GM18873 (cell line): Measurements from ENCODE around the gene CTDSPL.

Experiments used
- ATAC-seq: cut with Tn5 transposase; IDR thresholded peaks from one replicate; pipeline ENCODE4 v1.9.1; 2021; ENCODE audit warnings: mild to moderate bottlenecking, moderate library complexity, moderate number of reproducible peaks; ENCODE audit not compliant: unreplicated experiment, low FRiP score

Gene CTDSPL

GRCh38 chr3:38008971-38009580 is 147.4 kb downstream of the CTDSPL start:
- no peak for ATAC-seq

- ATAC-seq = no peak
Observed at GRCh38 chr3:38009807-38010591, 148.3 kb downstream of the CTDSPL start.

GRCh38 chr3:38011111-38011510 is 149.4 kb downstream of the CTDSPL start:
- ATAC-seq = no peak

- no peak for ATAC-seq
Observed at GRCh38 chr3:38015485-38015884, 153.8 kb downstream of the CTDSPL start.

- no peak for ATAC-seq
Observed at GRCh38 chr3:38015984-38016383, 154.3 kb downstream of the CTDSPL start.

GRCh38 chr3:38016410-38016809 is 154.7 kb downstream of the CTDSPL start:
- ATAC-seq = no peak

GRCh38 chr3:38016847-38017444 is 155.3 kb downstream of the CTDSPL start:
- no peak for ATAC-seq

GRCh38 chr3:38017445-38018295 is 156.0 kb downstream of the CTDSPL start:
- no peak for ATAC-seq

GRCh38 chr3:38018296-38019266 is 156.9 kb downstream of the CTDSPL start:
- ATAC-seq = no peak

GRCh38 chr3:38019658-38020341 is 158.1 kb downstream of the CTDSPL start:
- ATAC-seq = no peak

GRCh38 chr3:38020342-38020726 is 158.7 kb downstream of the CTDSPL start:
- ATAC-seq = no peak

GRCh38 chr3:38021196-38021595 is 159.5 kb downstream of the CTDSPL start:
- ATAC-seq = no peak

GRCh38 chr3:38022301-38022700 is 160.6 kb downstream of the CTDSPL start:
- no peak for ATAC-seq

GRCh38 chr3:38022896-38023709 is 161.4 kb downstream of the CTDSPL start:
- no peak for ATAC-seq

GRCh38 chr3:38026856-38027255 is 165.2 kb downstream of the CTDSPL start:
- no peak for ATAC-seq

GRCh38 chr3:38027466-38028465 is 166.1 kb downstream of the CTDSPL start:
- ATAC-seq = no peak
